ENCODE data around the gene SH3BP4.

GRCh38 chr2:234953116-234954031 lies 1.6 kb downstream of the SH3BP4 start:
- TF ChIP-seq EZH2phosphoT487 (IDR thresholded peaks at IDR 0.05; ENCODE audit: borderline replicate concordance, low read depth, low read length) (no peak), CTCF (conservative IDR thresholded peaks at IDR 0.05; ENCODE audit: low read length) (no peak)
